ENCODE data around the gene ACSL3. TPM values are rescaled to one million over a fixed set of nuclear protein-coding genes. Genes with fewer than 3 reads are reported as not detected.

Gene ACSL3
- total and polyA plus RNA-seq, 2 donors (not counting 1 experiment from before 2014, with no cell fraction given) = 6.7 to 46.0 TPM

DNA sequence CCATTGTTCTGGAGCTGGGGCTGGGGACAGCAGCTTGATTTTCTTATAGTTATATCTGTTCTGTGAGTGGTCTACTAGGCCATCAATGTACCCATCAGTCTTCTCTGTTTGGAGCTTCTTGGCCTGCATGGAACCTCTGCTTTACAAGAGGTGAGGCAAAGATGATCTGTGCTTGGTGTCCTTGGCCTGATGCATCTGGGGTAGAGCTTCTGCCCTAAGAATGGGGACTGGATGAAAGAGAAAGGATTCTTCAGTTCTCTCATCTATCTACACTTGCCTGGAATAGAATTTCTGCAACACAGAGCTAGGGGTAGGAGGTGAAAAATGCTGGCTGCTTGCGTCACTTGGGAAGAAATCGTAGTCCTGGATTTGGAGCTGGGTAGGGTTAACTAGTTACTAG lies 46.2 kb downstream of the ACSL3 start:
- peaks cover 8 to 10% of the 10 kb centered on the region in 2 donors for H3K4me1 ChIP-seq (ENCODE audit: control insufficient read depth in 2 of 2, insufficient read depth in 2 of 2, low read length in 2 of 2)
- peaks cover 2 to 9% of the 10 kb centered on the region in 2 experiments for H3K36me3 ChIP-seq (replicated peaks in 1 of 2; ENCODE audit: control extremely low read depth in 1 of 2, control insufficient read depth in 1 of 2, extremely low read depth in 1 of 2, insufficient read depth in 2 of 2, low read length in 1 of 2)
- H3K27me3 Mint-ChIP-seq = no peaks in the 10 kb centered on the region
- H4K20me1 ChIP-seq (ENCODE audit: control insufficient read depth, insufficient read depth, low read length, poor library complexity, severe bottlenecking) = peaks cover 4% of the 10 kb centered on the region
- H3K9me3 ChIP-seq (ENCODE audit: control extremely low read depth in 1 of 3, control insufficient read depth in 2 of 3, insufficient read depth in 1 of 3, low read length in 2 of 3) = no peaks in the 10 kb centered on the region
- H3K27ac ChIP-seq (ENCODE audit: low read length in 2 of 2) = no peak overlapping the region
- intact Hi-C loops (cut with micrococcal nuclease) = loop anchor here (10.0 kb wide), 1 partner anchor 852 kb away; no protein-coding TSS in a partner anchor
- no peak overlapping the region for H3K4me3 Mint-ChIP-seq
- H3K27me3 ChIP-seq (replicated peaks in 1 of 4; ENCODE audit: control extremely low read depth in 1 of 4, control insufficient read depth in 3 of 4, insufficient read depth in 4 of 4, low read length in 3 of 4) = no peaks in the 10 kb centered on the region
- CTCF ChIA-PET = interaction anchor here (1.2 to 3.0 kb wide), 3 partner anchors 32 to 199 kb away, joined by 3 to 46 read pairs (median 5); no protein-coding TSS in a partner anchor
- POLR2A ChIA-PET = no interaction called here
- H3K9me3 Mint-ChIP-seq (ENCODE audit: insufficient read depth) = no peaks in the 10 kb centered on the region
- H3K4me2 ChIP-seq (replicated peaks; ENCODE audit: low read depth, low read length, poor library complexity, severe bottlenecking) = no peak overlapping the region
- TF ChIP-seq, protein P1, sequence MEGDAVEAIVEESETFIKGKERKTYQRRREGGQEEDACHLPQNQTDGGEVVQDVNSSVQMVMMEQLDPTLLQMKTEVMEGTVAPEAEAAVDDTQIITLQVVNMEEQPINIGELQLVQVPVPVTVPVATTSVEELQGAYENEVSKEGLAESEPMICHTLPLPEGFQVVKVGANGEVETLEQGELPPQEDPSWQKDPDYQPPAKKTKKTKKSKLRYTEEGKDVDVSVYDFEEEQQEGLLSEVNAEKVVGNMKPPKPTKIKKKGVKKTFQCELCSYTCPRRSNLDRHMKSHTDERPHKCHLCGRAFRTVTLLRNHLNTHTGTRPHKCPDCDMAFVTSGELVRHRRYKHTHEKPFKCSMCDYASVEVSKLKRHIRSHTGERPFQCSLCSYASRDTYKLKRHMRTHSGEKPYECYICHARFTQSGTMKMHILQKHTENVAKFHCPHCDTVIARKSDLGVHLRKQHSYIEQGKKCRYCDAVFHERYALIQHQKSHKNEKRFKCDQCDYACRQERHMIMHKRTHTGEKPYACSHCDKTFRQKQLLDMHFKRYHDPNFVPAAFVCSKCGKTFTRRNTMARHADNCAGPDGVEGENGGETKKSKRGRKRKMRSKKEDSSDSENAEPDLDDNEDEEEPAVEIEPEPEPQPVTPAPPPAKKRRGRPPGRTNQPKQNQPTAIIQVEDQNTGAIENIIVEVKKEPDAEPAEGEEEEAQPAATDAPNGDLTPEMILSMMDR (IDR thresholded peaks at IDR 0.05) = no peak
- no peak for TF ChIP-seq EZH2 (IDR thresholded peaks at IDR 0.05; ENCODE audit: borderline replicate concordance, insufficient read depth, low read depth, low read length, poor library complexity, severe bottlenecking)
- no CpG with 5 or more reads among the region's 2 CpGs for WGBS (ENCODE audit: insufficient coverage)
- ATAC-seq (ENCODE audit: low read depth) (no peak), DNase-seq (no peak)
- H3K9ac ChIP-seq (ENCODE audit: low read length) = no peak overlapping the region
- peaks cover 25% of the 10 kb centered on the region for H3K4me1 Mint-ChIP-seq
- no peak overlapping the region for H2AFZ ChIP-seq (ENCODE audit: insufficient read depth, low read depth, low read length, poor library complexity, severe bottlenecking)
- H3K79me2 ChIP-seq (ENCODE audit: control insufficient read depth, insufficient read depth, low read length) = peaks cover 49% of the 10 kb centered on the region
- no peak overlapping the region for H3K27ac Mint-ChIP-seq
- H3K4me3 ChIP-seq (ENCODE audit: control extremely low read depth in 1 of 5, extremely low read depth in 1 of 5, insufficient read depth in 1 of 5, low read depth in 2 of 5, low read length in 4 of 5) = no peak overlapping the region

DNA sequence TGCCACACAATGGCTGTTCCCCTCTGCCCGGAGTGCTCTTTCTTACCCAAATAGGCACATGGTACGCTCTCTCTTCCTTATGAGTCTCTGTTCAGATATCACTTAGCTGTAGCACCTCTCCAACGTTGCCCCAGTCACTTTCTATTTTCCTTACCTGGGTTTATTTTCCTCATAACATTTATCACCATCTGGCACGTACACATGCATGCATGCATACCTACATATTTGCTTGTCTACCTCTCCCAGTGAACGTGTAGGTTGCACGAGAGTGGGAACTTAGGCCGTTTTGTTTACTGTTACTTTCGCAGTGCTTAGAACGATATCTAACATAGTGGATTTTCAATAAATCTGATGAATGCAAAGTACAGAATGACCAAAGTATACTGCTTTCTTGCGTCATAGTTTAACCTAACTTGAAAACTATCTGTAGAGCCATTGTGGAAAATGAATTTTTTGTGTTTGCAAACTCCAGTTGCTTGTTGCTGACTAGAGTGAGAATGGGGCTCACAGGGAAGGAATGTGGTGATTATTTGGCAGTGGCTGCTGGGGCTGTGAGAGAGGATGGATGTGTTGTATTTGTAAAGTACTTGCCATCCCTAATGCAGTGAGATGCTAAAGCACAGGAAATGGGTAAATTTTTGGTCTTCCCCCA lies 47.1 kb downstream of the ACSL3 start:
- 93% methylated on average over 6 of the region's 10 CpGs for WGBS (ENCODE audit: insufficient coverage)
- no peaks in the 10 kb centered on the region for H3K27me3 Mint-ChIP-seq
- intact Hi-C loops (cut with micrococcal nuclease) = loop anchor here (10.0 kb wide), 1 partner anchor 853 kb away; no protein-coding TSS in a partner anchor
- ATAC-seq (ENCODE audit: low read depth) = no peak
- H3K9me3 Mint-ChIP-seq (ENCODE audit: insufficient read depth) = no peaks in the 10 kb centered on the region
- Histone ChIP-seq H3K4me2 (replicated peaks; ENCODE audit: low read depth, low read length, poor library complexity, severe bottlenecking) (no peak overlapping the region), H3K79me2 (ENCODE audit: control insufficient read depth, insufficient read depth, low read length) (peaks cover 52% of the 10 kb centered on the region), H3K4me3 (ENCODE audit: control extremely low read depth in 1 of 5, extremely low read depth in 1 of 5, insufficient read depth in 1 of 5, low read depth in 2 of 5, low read length in 4 of 5) (no peak overlapping the region), H4K20me1 (ENCODE audit: control insufficient read depth, insufficient read depth, low read length, poor library complexity, severe bottlenecking) (peaks cover 4% of the 10 kb centered on the region), H3K9ac (ENCODE audit: low read length) (no peak overlapping the region), H2AFZ (ENCODE audit: insufficient read depth, low read depth, low read length, poor library complexity, severe bottlenecking) (no peak overlapping the region), H3K36me3 (replicated peaks in 1 of 2; ENCODE audit: control extremely low read depth in 1 of 2, control insufficient read depth in 1 of 2, extremely low read depth in 1 of 2, insufficient read depth in 2 of 2, low read length in 1 of 2) (peaks cover 2 to 9% of the 10 kb centered on the region in 2 experiments), H3K27ac (ENCODE audit: low read length in 2 of 2) (no peak overlapping the region), H3K4me1 (ENCODE audit: control insufficient read depth in 2 of 2, insufficient read depth in 2 of 2, low read length in 2 of 2) (peaks cover 14 to 19% of the 10 kb centered on the region in 2 donors), H3K9me3 (ENCODE audit: control extremely low read depth in 1 of 3, control insufficient read depth in 2 of 3, insufficient read depth in 1 of 3, low read length in 2 of 3) (no peaks in the 10 kb centered on the region), H3K27me3 (replicated peaks in 1 of 4; ENCODE audit: control extremely low read depth in 1 of 4, control insufficient read depth in 3 of 4, insufficient read depth in 4 of 4, low read length in 3 of 4) (no peaks in the 10 kb centered on the region)
- no peak for TF ChIP-seq EZH2 (IDR thresholded peaks at IDR 0.05; ENCODE audit: borderline replicate concordance, insufficient read depth, low read depth, low read length, poor library complexity, severe bottlenecking)
- TF ChIP-seq, protein P1 (IDR thresholded peaks at IDR 0.05) = no peak
- DNase-seq = no peak
- no peak overlapping the region for H3K4me3 Mint-ChIP-seq
- H3K27ac Mint-ChIP-seq = no peak overlapping the region
- CTCF ChIA-PET = interaction anchor here (1.2 kb wide), 1 partner anchor 31 kb away, joined by 3 read pairs; no protein-coding TSS in a partner anchor
- H3K4me1 Mint-ChIP-seq = peaks cover 33% of the 10 kb centered on the region
- POLR2A ChIA-PET = no interaction called here
